NB4 (cell line): ENCODE measurements around the gene ASCC3.

Experiments used
- MYC ChIP-seq: IDR thresholded peaks from 2 replicates; pipeline ENCODE4 v1.6.1; 2011; ENCODE audit warnings: low read depth, low read length
- POLR2A ChIP-seq: IDR thresholded peaks from 2 replicates; pipeline ENCODE4 v1.6.1; 2011; ENCODE audit warnings: mild to moderate bottlenecking; ENCODE audit not compliant: insufficient read length; ENCODE audit errors: extremely low read depth
- TF ChIP-seq, protein P1 (sequence below): IDR thresholded peaks from one replicate; pipeline ENCODE4 v1.5.1; 2012; ENCODE audit warnings: low read depth, low read length

DNA sequence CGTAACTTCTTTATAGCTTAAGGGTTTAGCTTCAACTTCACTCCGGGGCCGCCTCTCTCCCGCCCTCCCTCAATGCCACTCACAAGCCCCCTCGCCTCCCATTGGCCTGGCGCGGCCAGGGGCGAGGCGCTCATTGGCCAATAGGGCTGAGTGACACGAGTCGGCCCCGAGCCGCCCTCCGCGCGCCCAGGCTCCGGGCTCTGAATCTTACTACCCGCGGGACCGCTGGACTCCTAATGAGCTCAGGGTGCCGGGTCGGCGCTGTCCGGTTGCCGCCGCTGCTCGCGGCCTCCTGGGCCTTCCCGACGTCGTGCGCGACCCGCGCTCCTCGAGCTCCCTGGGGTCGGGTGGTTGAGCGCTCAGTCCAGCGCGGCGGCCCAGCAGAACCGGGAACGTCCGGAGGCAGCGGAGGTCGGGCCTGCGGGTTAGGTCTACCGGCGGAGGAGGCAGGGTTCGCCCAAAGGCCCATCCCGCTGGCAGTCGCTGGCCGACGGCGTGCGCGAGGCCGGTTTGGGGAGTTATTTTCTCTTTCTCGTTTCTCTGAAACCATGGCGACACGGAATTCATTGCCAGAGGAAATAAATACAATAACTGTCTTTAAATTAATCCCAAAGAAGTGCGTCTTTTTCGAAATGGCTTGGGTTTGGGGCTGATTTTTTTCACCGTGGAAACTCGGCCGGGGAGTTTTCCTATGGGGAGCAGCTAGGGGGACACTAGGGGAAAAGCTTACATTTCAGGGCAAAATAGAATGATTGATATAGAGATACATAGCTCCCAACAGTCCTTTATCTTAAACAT lies 416.0 kb downstream of the ASCC3 start, which contains the start of gene SIM1:
- TF ChIP-seq, protein P1, sequence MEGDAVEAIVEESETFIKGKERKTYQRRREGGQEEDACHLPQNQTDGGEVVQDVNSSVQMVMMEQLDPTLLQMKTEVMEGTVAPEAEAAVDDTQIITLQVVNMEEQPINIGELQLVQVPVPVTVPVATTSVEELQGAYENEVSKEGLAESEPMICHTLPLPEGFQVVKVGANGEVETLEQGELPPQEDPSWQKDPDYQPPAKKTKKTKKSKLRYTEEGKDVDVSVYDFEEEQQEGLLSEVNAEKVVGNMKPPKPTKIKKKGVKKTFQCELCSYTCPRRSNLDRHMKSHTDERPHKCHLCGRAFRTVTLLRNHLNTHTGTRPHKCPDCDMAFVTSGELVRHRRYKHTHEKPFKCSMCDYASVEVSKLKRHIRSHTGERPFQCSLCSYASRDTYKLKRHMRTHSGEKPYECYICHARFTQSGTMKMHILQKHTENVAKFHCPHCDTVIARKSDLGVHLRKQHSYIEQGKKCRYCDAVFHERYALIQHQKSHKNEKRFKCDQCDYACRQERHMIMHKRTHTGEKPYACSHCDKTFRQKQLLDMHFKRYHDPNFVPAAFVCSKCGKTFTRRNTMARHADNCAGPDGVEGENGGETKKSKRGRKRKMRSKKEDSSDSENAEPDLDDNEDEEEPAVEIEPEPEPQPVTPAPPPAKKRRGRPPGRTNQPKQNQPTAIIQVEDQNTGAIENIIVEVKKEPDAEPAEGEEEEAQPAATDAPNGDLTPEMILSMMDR = no peak
- TF ChIP-seq POLR2A (no peak), MYC (no peak)
